Thyroid gland (tissue), 4 donors: Measurements from ENCODE around the gene CUL9. TPM values are rescaled to one million over a fixed set of nuclear protein-coding genes. Genes with fewer than 3 reads are reported as not detected.

ENCODE experiments used
- DNase-seq, 2 donors: peaks; one replicate each; pipeline ENCODE4 v3.0.0-alpha.2; 2019
- H3K27ac ChIP-seq, 3 donors: fragments of 200-600 bp; sonication (generic); 1 replicate in 2 of 3; 2 replicates in 1 of 3; pipeline ENCODE4 v1.5.1; 2016 to 2019; ENCODE audit warnings: mild to moderate bottlenecking in 1 of 3, moderate library complexity in 1 of 3
- H3K27me3 ChIP-seq: fragments of 200-600 bp; sonication (generic); one replicate; pipeline ENCODE4 v1.5.1; 2019
- H3K36me3 ChIP-seq, 2 donors: fragments of 200-600 bp; sonication (generic); one replicate each; pipeline ENCODE4 v1.5.1; 2016 to 2019
- H3K4me1 ChIP-seq, 2 donors: fragments of 200-600 bp; sonication (generic); one replicate each; pipeline ENCODE4 v1.5.1; 2017 to 2019
- H3K4me3 ChIP-seq, 3 donors: fragments of 200-600 bp; sonication (generic); replicated peaks in 1 of 3; 1 replicate in 2 of 3; 2 replicates in 1 of 3; pipeline ENCODE4 v1.5.1; 2016; ENCODE audit warnings: mild to moderate bottlenecking in 1 of 3
- H3K9me3 ChIP-seq: fragments of 200-600 bp; sonication (generic); one replicate; pipeline ENCODE4 v1.5.1; 2017
- POLR2A ChIP-seq, 2 donors: fragments of 450-650 bp; IDR thresholded peaks; one replicate each; pipeline ENCODE4 v1.6.1; 2017; ENCODE audit warnings: antibody characterized with exemption in 2 of 2, mild to moderate bottlenecking in 2 of 2, moderate library complexity in 1 of 2
- WGBS, 2 donors: methylation state at CpG; one replicate each; pipeline ENCODE4 v1.1.5; 2017; 5-methylcytosine and 5-hydroxymethylcytosine counted together
- intact Hi-C: fragments of 100-400 bp; cut with DNase I; formaldehyde crosslinking; loops from one replicate; pipeline ENCODE4 v1.15.1; 2023
- total RNA-seq, 4 donors: library from RNA; depleted of rRNA; stranded (reverse); fragments of >200 nt; gene quantifications; one replicate each; pipeline ENCODE4 v1.2.3, GENCODE V29; 2016
- TF ChIP-seq, protein P1 (sequence below), 6 experiments: fragments of 200-600 bp in 3 of 6; fragments of 450-650 bp in 3 of 6; sonication (generic) in 3 of 6; IDR thresholded peaks; one replicate each; pipeline ENCODE4 v1.5.1; 2016 to 2019; ENCODE audit warnings: antibody characterized with exemption in 6 of 6, mild to moderate bottlenecking in 2 of 6, inconsistent platforms in 1 of 6, moderate library complexity in 1 of 6

Gene CUL9
- total RNA-seq, 4 donors from 2014 or later = 39.7 to 63.3 (median 59.0) TPM

DNA sequence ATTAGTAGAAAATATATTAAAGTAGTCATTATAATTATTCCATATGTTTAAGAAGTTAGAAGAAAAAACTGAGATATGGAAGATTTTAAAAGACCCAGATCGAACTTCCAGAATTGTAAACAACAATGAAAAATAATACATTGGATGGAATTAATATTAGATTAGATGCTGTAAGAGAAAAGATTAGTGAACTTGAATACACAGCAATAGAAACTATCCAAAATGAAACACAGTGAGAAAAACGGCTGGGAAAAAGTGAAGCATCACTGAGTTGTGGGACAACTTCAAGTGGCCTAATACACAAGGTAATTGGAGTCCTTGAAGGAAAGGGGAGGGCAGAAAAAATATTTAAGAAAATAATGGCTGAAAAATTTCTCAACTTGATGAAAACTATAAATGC is 57.1 kb downstream of the CUL9 start:
- H3K36me3 ChIP-seq = no peaks in the 10 kb centered on the region
- peaks cover 5% of the 10 kb centered on the region for H3K27me3 ChIP-seq

DNA sequence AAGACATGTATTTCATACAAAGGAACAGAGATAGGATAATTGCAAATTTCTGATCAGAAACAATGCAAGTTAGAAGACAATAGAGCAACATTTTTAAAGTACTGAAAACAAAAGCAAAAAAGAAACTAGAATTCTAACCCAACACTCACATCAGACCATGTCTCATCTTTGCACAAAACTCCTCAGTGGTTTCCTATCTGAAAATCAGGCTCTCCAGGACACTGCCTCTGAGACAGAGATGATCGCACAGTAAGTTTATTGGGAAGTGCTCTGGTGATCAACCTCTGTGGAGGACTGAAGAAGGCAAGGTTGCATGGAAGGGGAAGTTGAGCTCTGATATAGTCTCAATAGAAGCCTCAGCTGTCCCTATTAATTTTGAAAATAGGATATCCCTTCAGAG is 59.0 kb downstream of the CUL9 start:
- no peak overlapping the region for H3K27ac ChIP-seq
- TF ChIP-seq, protein P1, sequence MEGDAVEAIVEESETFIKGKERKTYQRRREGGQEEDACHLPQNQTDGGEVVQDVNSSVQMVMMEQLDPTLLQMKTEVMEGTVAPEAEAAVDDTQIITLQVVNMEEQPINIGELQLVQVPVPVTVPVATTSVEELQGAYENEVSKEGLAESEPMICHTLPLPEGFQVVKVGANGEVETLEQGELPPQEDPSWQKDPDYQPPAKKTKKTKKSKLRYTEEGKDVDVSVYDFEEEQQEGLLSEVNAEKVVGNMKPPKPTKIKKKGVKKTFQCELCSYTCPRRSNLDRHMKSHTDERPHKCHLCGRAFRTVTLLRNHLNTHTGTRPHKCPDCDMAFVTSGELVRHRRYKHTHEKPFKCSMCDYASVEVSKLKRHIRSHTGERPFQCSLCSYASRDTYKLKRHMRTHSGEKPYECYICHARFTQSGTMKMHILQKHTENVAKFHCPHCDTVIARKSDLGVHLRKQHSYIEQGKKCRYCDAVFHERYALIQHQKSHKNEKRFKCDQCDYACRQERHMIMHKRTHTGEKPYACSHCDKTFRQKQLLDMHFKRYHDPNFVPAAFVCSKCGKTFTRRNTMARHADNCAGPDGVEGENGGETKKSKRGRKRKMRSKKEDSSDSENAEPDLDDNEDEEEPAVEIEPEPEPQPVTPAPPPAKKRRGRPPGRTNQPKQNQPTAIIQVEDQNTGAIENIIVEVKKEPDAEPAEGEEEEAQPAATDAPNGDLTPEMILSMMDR (IDR thresholded peaks at IDR 0.05) = no peak
- TF ChIP-seq POLR2A (IDR thresholded peaks at IDR 0.05) = no peak
- 72 to 73% methylated on average over 1 of the region's 1 CpG for WGBS, 2 donors
- H3K9me3 ChIP-seq = no peaks in the 10 kb centered on the region
- H3K4me3 ChIP-seq = no peak overlapping the region
- H3K27me3 ChIP-seq = peaks cover 8% of the 10 kb centered on the region
- DNase-seq = no peak
- intact Hi-C loops = no loop called here
- no peaks in the 10 kb centered on the region for H3K4me1 ChIP-seq
- H3K36me3 ChIP-seq = no peaks in the 10 kb centered on the region

More for the DNA sequence above, 57.1 kb downstream of the CUL9 start:
- H3K4me3 ChIP-seq = no peak overlapping the region
- no peaks in the 10 kb centered on the region for H3K9me3 ChIP-seq
- H3K4me1 ChIP-seq = no peaks in the 10 kb centered on the region
- intact Hi-C loops = no loop called here
- 64 to 74% methylated on average over 2 of the region's 2 CpGs for WGBS, 2 donors
- TF ChIP-seq, protein P1 (IDR thresholded peaks at IDR 0.05) = no peak
- no peak for TF ChIP-seq POLR2A (IDR thresholded peaks at IDR 0.05)
- no peak for DNase-seq
- no peak overlapping the region for H3K27ac ChIP-seq

DNA sequence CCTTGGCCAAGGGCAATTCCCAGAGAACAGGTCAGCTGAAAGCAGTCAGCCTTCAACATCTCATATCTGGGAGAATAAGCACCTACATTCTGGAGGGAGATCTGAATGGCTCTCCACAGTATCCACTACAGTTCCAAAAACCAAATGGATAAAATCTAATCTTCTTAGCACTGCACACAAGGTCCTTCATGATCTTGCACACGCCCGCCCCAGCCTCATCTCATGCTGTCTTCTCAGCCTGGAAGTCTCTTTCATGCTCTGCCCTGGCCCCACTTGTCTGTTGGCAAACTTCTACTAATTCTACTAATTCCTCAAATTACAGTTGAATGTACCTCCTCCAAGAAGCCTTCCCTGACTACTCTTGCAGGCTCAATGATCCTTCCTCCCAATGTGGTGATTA is 59.5 kb downstream of the CUL9 start:
- H3K4me1 ChIP-seq = peaks cover 0 to under 1% of the 10 kb centered on the region in 2 donors
- H3K27me3 ChIP-seq = peaks cover 8% of the 10 kb centered on the region
- DNase-seq = no peak
- H3K9me3 ChIP-seq = no peaks in the 10 kb centered on the region
- no peak overlapping the region for H3K4me3 ChIP-seq
- 92 to 94% methylated on average over 2 of the region's 2 CpGs for WGBS, 2 donors
- H3K36me3 ChIP-seq = no peaks in the 10 kb centered on the region
- TF ChIP-seq, protein P1 (IDR thresholded peaks at IDR 0.05) = no peak
- TF ChIP-seq POLR2A (IDR thresholded peaks at IDR 0.05) = no peak
- H3K27ac ChIP-seq = no peak overlapping the region
- intact Hi-C loops = no loop called here

DNA sequence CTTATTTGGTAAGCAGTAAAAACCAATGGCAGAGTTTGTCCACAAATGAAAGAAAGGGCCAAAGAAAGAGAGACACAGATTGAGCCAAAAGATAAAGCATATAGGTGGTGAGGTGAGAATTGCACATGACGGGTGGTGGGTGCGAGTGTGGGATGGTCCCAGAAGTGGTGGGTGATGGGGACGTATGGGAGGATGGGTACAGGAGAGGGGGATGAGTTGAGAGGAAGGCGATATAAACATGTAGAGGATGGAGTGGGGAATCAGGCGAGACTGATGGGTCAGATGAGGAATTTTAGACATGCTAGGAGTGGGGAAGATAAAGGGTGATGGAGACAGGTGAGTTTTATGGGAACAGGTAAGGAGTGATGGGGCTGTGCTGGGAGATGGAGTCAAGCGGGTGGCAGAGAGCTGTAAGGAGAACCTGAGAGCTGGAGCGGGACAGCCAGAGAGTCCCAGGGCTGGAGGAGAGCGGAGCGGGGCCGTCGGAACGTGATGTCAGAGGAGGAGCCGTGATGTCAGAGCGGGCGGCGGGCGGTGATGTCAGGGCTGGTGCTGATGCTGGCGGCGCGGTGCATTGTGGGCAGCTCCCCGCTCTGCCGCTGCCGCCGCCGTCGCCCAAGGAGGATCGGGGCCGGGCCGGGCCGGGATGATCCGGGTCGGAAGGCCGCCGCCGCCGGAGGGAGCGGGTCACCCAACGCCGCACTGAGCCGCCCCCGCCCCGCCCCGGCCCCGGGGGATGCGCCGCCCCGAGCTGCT is 61.1 kb downstream of the CUL9 start, which contains the start of gene TTBK1:
Gene TTBK1 (plus strand): TSS at position 574 of the 756 bp plus-strand sequence. CDS start 3,180 bp downstream, outside the sequence.
- Histone ChIP-seq H3K27me3 (peaks cover 8% of the 10 kb centered on the region), H3K4me3 (no peak within 1 kb of the TSS), H3K27ac (no peak within 1 kb of the TSS), H3K36me3 (no peaks in the 10 kb centered on the region), H3K4me1 (peaks cover 0 to 12% of the 10 kb centered on the region in 2 donors), H3K9me3 (no peaks in the 10 kb centered on the region)
- TF ChIP-seq, protein P1 (IDR thresholded peaks at IDR 0.05) = no peak
- no peak for TF ChIP-seq POLR2A (IDR thresholded peaks at IDR 0.05)
- 17 to 18% methylated on average over 17 to 21 of the region's 47 CpGs for WGBS, 2 donors
- no peak for DNase-seq
- intact Hi-C loops = no loop called here

DNA sequence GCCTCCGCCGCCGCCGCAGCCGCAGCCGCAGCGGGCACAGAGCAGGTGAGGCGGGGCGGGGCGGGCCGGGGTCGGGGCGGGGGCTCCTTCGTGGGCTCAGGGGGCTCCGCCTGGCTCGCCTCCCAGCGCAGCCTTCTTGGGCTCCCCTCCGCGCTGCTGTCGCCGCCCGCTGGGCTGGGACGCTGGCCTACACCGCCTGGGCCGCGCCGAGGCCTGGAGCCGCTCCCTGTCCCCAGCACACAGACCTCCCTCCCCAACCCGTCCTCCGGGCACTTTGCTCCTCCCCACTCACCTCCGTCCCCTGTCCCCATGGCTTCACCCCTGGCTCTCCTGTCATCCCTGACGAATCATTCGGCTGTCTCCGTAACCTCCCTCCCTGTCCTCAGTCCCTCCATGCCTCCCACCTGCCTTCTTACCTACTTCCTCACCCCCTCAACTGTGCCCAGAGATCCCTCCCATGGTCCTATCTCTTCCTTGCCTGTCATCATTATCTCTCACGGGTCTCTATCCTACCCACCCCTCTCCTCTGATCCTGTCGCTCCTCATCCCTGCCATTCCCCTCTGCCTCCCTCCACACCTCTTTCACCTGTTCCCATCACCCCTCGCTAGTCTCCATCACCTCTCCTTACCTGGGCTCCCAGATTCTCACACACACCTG is 61.8 kb downstream of the CUL9 start:
- 27 to 36% methylated on average over 22 to 24 of the region's 37 CpGs for WGBS, 2 donors
- no peak overlapping the region for H3K27ac ChIP-seq
- H3K36me3 ChIP-seq = no peaks in the 10 kb centered on the region
- H3K27me3 ChIP-seq = peaks cover 8% of the 10 kb centered on the region
- no peak overlapping the region for H3K4me3 ChIP-seq
- intact Hi-C loops = no loop called here
- DNase-seq = no peak
- TF ChIP-seq, protein P1 (IDR thresholded peaks at IDR 0.05) = no peak
- no peak for TF ChIP-seq POLR2A (IDR thresholded peaks at IDR 0.05)
- no peaks in the 10 kb centered on the region for H3K9me3 ChIP-seq
- H3K4me1 ChIP-seq = peaks cover 0 to 12% of the 10 kb centered on the region in 2 donors
